ENCODE results near the gene IGSF9.
A peak's percentile ranks its signal among the peaks of the same experiment; 100 is the strongest.

IGSF9 gene

DNA sequence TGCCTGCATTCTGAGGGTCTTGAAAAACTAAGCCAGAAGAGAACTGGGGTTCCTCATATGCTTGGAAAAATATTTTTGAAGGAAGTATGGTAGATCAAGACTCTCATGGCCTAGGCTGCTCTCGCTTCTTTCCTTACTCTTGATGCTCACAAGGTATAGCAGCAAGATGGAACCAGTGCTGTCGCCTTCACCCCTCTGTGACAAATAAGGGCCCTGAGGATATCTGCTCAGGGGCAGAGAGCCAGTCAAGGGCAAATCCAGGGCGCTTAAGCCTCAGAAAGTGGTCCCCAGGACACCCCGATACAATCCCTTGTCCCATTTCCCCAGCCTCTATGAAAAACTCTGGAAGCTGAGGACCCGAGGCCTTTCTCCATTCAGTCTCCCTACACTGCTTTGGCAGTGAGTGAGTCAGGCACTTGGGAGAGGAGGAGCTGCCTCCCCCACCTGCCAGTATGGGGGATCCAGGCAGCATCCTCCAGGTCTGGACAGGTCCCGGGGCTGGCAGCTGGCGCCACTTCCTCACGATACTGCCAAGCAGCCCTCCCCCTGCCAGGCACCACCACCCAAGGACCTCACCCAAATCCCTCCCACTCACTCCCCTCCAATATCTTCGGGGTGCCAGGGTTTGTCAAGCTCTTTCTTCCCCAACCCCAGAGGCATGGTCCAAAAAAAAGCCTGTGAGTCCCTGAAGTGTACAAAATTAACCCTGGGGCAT, 1.3 kb downstream of the IGSF9 start:
- DNase-seq: no peak

DNA sequence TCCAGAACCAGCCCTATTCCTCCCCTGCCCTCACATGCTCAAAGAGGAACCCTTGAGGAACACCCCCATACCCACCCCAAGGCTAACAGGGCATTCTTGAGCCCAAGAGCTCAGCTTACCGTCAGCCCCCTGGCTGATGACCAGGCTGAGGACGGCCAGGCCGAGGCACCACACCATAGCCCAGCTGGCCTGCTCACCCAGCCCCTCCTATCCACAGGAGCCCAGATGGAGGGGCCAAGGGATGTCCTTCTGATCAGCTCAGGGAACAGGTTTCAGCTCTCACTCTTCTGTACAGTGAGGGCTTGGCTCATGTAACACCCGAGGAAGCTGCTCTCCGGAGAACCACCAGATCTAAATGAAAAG, 2.2 kb downstream of the IGSF9 start:
- DNase-seq: no peak

DNA sequence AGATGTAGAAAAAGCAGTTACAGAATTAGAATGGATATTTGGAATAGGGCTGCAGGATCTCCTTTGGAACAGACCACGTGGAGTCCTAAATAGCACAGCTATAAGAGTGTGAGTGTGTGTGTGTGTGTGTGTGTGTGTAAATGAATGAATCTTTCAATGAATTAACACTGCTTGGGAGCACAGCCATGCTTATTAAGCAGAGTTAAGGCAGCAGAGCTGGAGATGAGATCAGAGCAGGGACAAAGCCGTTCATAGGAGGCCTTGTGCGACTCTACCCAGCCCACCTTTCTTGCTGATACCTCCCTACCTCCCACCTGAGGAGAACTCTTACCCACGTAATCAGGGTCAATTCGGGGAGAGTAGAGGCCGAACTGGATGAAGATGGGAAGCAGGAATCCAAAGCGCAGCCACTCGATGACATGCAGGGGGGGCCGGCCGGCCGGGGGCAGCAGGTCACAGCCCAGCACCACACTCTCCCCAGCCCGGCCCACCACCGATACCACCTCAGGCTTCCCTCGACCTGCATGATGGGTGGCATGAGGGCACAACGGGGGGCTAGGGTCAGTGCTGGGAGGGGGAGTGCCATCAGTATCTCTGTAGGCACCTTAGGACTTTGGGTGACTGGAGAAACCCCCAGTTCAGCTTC, 2.7 kb downstream of the IGSF9 start:
- no peak for DNase-seq

DNA sequence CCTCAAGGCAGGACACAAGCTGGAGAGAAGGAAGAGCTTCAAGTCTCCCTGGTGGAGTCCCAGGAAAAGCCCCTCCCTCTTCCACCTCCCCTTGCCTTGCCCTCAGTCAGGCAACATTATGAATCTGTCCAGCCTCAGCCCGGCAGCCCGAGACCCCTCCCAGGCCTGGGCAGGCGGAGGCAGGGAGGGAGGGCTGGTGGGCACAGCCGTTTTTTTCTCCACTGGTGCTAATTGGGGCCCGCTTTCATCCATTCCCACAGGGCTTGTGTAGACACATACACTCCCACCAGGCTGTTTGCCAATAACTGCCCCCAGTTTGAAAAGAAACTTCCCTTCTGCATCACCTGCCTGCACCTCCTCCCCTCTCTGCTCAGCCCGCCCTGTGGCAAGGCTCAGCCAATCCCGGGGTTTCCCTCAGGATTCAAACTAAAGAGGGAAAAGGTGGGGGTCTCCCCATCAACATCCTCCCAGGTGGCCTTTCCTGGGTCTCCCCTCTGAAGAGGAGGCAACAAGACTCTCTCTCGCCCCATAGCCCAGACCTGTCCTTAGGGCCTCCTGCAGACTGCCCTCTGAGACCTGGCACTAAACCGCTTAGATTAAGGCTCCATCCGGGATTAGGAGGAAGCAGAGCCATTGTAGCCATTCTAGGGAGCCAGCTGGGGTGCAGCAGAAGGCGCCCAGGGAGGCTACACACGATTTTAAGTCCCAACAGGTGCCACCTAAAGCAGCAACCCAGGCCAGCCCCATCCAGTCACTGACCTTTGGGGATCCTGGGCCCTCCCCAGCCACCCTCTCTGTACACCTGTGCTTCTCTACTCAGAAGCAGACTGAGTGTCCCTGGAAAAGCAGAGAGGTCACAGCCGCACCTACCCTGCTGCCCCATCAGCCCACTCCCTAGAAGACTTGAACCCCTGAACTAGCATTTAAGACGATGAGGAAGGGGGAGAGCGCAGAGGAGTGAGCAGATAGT, 3.5 kb downstream of the IGSF9 start:
- DNase-seq: no peak

DNA sequence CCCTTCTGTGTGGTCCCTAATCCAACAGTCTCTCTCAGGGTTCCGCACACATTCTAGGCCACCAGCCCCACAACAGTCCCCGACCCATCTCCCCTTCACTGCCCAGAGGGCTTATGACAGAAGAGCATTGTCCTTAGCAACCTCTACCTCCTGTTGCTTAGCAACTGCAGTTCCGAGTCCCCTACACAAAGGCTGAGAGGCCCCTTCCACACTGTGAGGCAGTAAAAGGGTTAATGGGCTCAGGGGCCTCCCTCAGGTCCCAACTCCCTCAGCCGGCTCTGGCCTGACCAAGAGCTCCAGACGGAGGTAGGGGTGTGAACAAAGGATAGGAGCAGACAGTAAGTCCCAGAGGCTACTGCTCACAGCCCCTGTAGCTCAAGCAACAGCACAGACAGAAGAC, 4.3 kb downstream of the IGSF9 start:
- DNase-seq: no peak

DNA sequence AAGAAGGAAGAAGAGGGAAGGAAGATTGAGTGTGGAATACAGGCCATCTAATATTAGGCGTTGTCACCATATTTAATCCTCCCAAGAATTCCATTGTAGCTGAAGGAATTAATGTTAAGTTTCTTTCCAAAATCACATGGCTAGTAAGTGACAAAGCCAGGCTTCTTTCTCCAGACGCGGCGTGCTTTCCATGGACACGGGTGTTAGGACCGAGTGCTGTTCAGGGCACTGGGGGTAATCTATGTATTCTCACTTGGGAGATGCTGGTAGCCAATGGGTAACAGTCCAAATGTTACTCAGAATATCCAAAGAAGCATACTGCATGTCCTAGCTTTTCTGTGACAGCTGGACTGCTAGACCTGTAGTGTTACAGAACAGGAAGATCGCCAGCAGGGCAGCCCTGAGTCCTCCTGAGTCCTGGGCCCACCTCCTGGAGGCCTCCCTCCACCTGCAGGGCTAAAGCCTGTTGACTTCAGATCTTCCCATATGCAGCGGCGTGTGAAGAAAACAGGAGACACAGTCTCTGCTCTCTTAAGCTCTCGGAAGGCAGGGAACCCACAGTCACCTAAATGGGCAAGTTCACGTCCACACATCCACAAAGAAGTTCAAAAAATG, 5.3 kb downstream of the IGSF9 start:
- no peak for DNase-seq

DNA sequence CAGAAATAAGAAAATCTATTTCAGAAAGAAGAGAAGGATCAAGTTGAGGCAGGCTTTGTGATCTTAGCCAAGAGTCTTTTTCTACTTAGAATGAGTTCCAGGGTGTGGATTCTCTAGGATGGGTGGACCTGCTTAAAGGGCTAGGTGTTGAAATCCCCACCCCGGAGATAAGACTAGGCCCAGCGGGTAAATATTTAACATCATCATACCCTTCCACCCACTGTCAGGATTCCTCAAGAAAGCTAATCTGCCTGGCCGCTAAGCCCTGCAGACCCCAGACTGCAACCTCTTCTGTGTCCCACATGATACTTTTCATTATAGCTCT, 5.8 kb downstream of the IGSF9 start:
- DNase-seq: no peak

DNA sequence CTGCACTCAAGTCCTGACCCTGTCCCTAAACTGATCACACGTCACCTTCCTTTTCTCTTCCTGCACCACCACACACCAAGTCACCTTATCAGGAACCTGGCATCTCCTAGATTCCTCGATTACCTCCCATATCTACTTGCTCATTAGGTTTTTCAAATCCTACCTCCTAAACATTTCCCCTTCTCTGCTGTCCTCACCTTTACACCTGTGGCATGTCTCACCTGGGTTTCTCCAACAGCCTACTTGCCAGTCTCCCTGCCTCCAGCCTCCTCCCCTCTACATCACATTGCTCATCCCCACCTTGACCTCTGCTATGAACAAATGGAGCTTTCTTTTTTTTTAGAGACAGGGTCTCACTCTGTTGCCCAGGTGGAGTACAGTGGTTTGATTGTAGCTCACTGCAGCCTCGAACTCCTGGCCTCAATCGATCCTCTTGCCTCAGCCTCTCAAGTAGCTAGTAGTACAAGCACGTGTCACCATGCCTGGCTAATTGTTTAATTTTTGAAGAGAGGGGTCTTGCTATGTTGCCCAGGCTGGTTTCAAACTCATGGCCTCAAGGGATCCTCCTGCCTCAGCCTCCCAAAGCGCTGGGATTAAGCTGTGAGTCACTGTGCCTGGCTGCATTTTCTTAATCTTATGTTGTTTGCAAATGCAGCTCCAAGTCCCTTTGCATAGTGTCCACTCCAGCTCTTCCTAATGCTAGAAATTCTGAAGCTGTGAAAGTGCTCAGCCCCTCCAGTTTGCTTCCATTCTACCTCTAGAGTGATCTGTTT, 6.3 kb downstream of the IGSF9 start:
- DNase-seq: no peak

DNA sequence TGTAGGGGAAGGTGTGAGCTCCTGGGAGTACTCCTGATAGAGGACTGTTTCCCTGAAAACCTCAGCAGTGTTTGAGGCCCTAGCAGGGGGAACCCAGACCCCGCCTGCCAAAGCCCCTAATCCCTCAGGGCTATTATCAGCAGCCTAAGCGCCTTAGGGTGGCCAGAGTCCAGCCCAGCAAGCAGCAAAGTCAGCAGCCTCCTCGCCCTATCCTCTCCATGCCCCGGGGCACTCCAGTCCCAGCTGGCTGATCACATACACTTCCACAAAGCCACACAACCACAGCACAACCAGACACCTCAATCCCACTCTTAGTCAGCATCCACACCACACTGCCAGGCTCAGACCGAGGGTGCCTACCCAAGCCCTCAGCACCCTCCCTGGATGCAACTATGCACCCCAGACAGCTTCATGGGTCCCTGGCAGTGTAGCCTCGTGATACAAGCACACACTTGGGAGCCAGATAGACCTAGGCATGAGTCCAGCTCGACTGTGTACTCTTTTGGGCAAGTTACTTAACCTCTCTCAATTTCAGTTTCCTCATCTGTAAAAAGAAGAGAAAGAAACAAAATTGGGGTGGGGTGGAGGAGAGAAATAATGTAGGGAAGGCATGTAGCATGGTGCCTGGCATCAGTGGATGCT, 7.1 kb downstream of the IGSF9 start:
- DNase-seq: no peak

DNA sequence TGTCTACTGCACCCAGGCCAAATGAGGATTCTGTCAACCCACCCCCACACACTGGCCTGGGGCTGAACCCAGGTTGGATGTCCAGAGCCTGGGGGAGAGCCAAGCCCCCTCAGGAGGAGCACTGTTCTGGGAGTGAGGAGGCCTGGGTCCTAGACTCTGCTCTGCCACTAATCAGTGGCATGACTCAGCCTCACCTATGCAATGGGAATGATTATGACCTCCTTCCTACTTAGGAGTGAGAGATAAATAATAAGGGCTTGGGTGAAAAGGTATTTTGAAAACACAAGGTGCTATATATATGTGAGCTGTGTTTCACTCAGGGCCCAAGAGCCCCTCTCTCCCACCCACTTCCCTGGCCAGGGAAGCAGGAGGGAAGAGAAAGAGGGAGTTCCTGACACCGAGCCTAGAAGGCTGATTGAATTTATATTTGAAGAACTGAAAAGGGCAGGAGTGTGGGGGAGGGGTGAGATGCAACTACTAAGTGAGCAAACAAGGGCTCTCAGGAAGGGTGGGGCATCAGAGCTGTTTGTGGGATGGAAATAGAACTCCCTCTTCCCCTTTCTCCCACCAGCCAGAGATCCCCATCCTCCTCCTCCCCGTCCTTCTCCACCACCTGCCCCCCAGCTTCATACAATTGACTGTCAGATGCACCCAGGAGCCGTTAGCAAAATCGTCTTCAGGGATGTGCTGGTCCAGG, 8.2 kb downstream of the IGSF9 start:
- no peak for DNase-seq

DNA sequence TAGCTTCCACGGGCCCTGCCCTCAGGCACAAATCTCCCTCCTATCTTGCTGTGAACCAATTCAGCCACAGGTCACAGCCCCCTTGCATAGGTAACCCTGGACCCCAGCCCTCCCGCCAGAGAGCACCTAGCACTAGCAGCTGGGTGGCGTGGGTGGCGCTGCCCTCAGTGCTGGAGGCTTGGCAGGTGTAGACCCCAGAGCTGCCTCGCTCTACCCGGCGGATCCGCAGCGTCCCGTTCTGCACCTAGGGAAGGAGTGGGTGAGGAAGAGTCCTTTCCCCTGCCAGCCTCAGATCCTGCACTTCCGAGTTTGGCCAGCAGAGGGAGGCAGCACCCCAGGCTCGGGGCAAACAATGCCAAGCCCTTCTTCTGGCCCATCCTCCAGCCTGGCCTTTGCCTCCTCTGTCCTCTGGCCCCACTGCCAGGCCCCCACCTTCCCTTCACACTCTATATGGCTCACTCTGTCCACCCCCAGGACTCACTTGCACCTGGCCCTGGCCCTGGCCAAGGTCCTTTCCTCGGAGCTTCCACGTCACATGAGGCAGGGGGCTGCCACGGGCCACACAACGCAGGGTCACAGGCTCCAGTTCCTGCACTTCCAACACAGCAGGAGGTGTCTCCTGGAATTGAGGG, 9.0 kb downstream of the IGSF9 start:
- peak; percentile 83 for DNase-seq

DNA sequence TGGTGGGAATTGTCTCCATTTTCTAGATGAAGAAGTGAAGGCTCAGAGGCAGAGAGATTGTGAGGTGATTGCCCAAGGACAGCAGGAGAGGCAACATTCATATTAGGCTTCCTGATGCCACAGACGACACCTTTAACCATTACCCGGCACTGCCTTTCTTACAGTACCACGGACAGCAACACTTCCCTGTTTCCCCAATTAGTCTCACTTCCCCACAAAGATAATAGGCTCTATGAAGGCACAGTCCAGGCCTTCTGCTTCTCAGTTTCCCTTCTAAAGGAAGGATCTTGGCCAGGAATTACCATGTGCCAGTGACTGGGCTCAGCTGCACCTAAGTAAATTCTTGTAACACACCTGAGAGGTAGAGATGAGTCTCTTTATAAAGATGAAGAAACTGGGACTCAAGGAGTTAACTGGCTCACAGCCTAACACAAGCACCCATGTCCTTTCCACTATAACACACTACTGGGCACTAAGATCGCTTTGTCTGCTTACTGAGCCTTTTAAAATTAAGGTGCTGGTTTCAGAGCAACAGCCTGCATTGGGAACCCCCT, 9.6 kb downstream of the IGSF9 start:
- DNase-seq: no peak

DNA sequence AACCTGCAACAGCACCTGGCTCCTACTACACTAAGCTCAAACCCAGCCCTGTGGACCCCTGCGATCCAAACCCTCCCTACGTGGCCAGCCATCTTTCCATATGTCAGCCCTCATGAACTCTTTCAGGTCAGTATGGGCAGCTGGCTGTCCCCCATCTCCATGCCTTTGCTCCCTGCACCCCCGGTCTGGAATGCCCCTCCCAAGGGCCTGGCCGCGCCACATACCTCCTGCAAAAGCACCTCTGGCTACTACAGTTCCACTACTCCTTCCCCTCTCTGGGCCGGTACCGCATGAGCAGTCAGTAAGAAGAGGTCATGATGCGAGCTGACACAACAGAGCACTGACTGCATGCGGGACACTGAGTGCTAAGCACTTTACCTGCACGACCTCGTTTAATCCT, 10.1 kb downstream of the IGSF9 start:
- no peak for DNase-seq

DNA sequence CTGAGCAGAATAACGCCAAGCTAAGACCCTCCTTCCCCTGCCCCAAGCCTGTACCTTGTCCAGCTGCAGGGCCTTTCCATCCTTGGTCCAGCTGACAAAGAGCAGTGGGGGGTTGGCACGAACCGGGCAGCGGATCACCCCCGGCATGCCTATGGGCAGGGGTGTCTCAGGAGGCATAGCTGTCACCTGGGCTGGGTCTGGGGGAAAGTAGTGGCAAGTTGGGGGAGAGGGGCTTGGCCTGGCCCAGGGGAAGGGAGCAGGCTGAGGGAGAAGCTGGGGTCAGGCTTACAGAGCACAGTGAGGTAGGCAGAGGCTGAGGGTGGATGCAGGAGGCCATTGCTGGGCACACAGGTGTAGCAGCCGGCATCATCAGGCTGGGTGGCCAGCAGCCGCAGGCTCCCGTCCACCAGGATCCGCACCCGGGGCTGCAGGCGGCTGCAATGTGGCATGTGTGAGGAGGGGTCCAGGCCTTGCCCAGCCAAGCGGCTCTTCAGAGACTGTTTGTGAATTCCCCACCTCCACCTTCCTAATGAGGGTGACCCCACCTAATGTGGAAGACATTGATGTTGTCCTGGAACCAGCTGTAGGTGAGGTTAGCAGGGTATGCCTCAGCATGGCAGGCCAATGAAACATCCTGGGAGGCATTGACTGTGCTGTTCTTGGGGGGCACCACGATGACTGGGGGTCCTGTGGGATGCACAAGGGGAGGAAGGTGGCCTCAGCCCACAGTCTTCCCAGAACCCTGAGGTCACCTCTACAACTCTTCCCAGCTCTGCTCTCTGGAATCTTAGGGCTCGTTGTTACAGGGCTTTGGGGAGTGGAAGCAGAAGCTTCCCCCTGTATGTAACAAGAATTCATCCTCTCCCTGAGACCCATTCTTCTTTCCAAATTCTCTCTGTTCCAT, 11.0 kb downstream of the IGSF9 start:
- no peak for DNase-seq

DNA sequence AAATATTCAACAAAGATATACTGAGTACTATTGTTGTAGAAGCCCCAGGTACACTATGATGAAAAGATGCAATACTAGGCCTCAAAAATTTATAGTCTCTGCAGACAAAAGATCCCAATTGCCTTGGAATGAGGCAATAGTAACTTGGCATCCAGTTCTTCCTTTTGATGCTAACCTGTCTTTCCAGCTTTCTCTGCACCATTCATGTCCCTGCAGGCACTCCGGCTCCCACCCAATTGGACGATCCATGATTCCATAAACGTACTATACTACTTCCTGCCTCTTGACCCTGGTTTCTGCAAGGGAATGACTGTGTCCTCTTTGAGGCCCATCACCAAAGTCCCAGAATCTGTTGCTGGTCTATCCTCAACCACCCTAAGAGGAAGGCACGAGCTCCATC, 12.1 kb downstream of the IGSF9 start:
- no peak for DNase-seq

DNA sequence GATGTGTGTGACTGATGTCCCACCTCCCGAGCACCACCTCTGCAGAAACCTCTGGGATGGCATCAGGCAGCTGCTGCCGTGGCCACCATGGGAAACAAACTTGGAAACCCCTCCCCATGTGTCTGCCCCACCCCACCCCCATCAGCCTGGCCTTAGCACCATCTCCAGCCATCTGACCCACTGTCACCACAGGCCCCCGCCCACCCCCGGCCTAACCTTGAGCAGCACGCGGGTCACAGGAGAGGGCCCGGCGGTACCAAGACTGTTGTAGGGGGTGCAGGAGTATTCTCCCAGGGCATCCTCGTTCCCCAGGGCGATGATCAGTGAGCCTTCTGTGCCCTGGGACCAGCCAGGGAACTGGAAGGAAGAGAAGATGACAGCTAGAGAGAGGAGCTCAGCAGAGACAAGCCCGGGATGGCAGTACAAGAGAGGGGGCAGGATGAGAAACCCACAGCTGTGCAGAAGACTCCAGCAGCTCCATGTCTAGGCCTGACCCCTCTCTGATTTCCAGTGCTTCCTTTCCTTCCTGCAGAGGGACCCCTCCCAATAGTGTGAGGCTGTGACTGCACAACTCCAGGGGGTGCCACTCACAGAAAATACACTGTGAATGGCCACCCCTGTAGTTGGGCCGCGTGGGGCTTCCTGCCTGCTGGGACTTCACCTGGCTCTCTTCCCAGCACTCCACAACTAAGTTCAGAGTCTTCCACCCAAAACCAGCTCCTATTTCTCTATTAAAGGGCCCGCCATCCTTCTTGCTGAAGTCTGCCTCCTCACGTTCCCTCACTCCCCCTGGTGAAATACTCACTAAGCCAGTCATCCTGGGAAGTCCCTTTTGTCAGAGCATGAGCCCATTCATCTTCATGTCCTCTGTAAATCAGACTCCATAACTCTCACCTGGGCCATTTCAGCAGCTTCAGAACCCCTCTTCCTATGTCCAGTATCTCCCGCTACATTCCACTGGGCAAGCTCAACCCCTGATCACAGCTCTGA, 12.8 kb downstream of the IGSF9 start:
- DNase-seq: no peak

DNA sequence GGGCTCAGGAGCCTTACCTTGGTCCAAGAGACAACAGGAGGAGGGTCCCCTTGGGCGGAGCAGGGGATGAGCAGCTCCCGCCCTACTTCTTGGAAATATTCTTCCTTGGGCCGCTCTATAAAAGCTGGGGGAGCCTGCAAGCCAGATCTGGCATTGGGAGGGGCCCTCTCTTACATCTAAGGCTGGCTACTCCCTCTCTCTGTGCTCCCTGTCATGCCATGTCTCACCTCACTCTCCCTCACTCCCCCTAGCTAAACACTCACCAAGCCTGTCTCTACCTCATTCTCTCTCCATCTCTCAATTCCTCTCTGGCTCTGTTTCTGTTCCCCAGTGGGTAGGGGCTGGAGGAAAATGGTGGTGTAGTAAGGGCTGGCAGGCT, 13.6 kb downstream of the IGSF9 start:
- DNase-seq: no peak

DNA sequence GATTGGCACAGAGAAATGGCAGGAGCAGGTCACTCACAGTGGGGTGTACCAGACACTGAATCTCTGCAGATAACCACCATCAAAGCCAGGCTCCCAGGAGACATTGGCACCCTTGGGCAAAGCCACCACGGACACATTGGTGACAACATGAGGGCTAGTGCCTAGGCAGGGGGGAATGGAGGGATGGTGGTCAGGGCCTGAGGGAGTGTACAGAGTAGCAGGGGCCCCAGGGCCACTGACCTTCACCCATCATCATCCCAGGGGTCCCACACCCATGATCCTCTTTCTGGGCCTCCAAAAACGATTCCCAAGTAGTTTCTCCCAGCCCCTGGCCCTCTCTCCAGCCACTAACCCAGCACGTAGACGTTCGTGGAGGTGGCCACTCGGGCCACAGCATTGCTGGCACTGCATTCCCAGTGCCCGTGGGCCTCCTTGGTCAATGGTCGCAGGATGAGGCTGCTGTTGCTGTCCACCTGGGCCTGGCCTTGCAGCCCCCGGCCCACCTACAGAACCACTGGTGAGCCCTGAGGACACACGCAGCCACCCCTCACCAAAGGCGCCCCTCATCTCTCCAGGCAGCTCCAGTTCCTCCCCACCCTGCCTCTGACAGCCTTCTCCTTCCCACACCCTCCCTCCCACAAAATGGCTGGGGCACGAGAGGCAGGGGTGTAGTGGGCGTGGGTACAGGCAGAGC, 14.2 kb downstream of the IGSF9 start:
- DNase-seq: no peak

Data from CD4-positive, alpha-beta T cell treated with Interleukin-12 subunit alpha and Interleukin-12 subunit beta, for 1 hour (primary cell).